IPS-18a (cell line): ENCODE data around the gene GLTPD2.
A peak's percentile ranks its signal among the peaks of the same experiment; 100 is the strongest.

Experiments used
- H3K27ac ChIP-seq: one replicate; pipeline ENCODE4 v1.5.1; 2013; ENCODE audit warnings: low read length
- H3K27me3 ChIP-seq: one replicate; pipeline ENCODE4 v1.6.1; 2013; ENCODE audit warnings: mild to moderate bottlenecking, low read length; ENCODE audit not compliant: control insufficient read depth, insufficient read depth
- H3K36me3 ChIP-seq: one replicate; pipeline ENCODE4 v1.6.1; 2013; ENCODE audit warnings: low read depth, low read length; ENCODE audit not compliant: control insufficient read depth
- H3K4me1 ChIP-seq: one replicate; pipeline ENCODE4 v1.6.1; 2013; ENCODE audit warnings: low read depth, low read length; ENCODE audit not compliant: control insufficient read depth
- H3K4me3 ChIP-seq: one replicate; pipeline ENCODE4 v1.5.1; 2013; ENCODE audit warnings: low read length
- H3K9ac ChIP-seq: one replicate; pipeline ENCODE4 v1.6.1; 2013; ENCODE audit warnings: mild to moderate bottlenecking, low read length, moderate library complexity
- H3K9me3 ChIP-seq: one replicate; pipeline ENCODE4 v1.6.1; 2013; ENCODE audit warnings: low read depth, low read length; ENCODE audit not compliant: control insufficient read depth

Gene GLTPD2

GRCh38 chr17:4788807-4789700, at the start of gene GLTPD2:
GLTPD2 (plus strand) TSS chr17:4788964; CDS start chr17:4789012, 48 bp downstream.
- Histone ChIP-seq H3K4me1 (no peaks in the 10 kb centered on the region), H3K9ac (no peak within 1 kb of the TSS), H3K27ac (no peak within 1 kb of the TSS), H3K4me3 (peak within 1 kb of the TSS; percentile 73), H3K27me3 (peaks cover 74% of the 10 kb centered on the region), H3K9me3 (no peaks in the 10 kb centered on the region), H3K36me3 (no peaks in the 10 kb centered on the region)

- Histone ChIP-seq H3K36me3 (no peaks in the 10 kb centered on the region), H3K9ac (no peak within 1 kb of the TSS), H3K4me1 (peaks cover 4% of the 10 kb centered on the region), H3K27me3 (peaks cover 82% of the 10 kb centered on the region), H3K4me3 (peak within 1 kb of the TSS; percentile 60), H3K27ac (no peak within 1 kb of the TSS), H3K9me3 (no peaks in the 10 kb centered on the region)
These were observed 49.4 kb upstream of the GLTPD2 start, which contains the start of the genes CXCL16 and ZMYND15 for GRCh38 chr17:4739122-4740024. CXCL16 (minus strand) TSS chr17:4739928; CDS start chr17:4739339, 589 bp downstream. ZMYND15 (plus strand) TSS chr17:4739833; CDS start chr17:4740549, 716 bp downstream.

GRCh38 chr17:4740025-4740351, 48.8 kb upstream of the GLTPD2 start:
- Histone ChIP-seq H3K4me3 (peak overlapping the region; percentile 60), H3K9me3 (no peaks in the 10 kb centered on the region), H3K36me3 (no peaks in the 10 kb centered on the region), H3K9ac (no peak overlapping the region), H3K27me3 (peaks cover 86% of the 10 kb centered on the region), H3K27ac (no peak overlapping the region), H3K4me1 (peaks cover 4% of the 10 kb centered on the region)

- Histone ChIP-seq H3K36me3 (no peaks in the 10 kb centered on the region), H3K27me3 (peaks cover 86% of the 10 kb centered on the region), H3K9ac (no peak overlapping the region), H3K4me3 (no peak overlapping the region), H3K9me3 (no peaks in the 10 kb centered on the region), H3K4me1 (peaks cover 4% of the 10 kb centered on the region), H3K27ac (no peak overlapping the region)
These were observed 48.2 kb upstream of the GLTPD2 start for GRCh38 chr17:4740584-4740983.

- H3K9ac ChIP-seq, result no peak overlapping the region
- peaks cover 82% of the 10 kb centered on the region for H3K27me3 ChIP-seq
- H3K9me3 ChIP-seq, result no peaks in the 10 kb centered on the region
- H3K4me1 ChIP-seq, result peaks cover 4% of the 10 kb centered on the region
- no peak overlapping the region for H3K27ac ChIP-seq
- H3K4me3 ChIP-seq, result no peak overlapping the region
- H3K36me3 ChIP-seq, result no peaks in the 10 kb centered on the region
These were observed 47.2 kb upstream of the GLTPD2 start for GRCh38 chr17:4741544-4741943.

- no peak overlapping the region for H3K9ac ChIP-seq
- H3K4me3 ChIP-seq, result no peak overlapping the region
- H3K27ac ChIP-seq, result no peak overlapping the region
- H3K36me3 ChIP-seq, result no peaks in the 10 kb centered on the region
- peaks cover 4% of the 10 kb centered on the region for H3K4me1 ChIP-seq
- peaks cover 76% of the 10 kb centered on the region for H3K27me3 ChIP-seq
- H3K9me3 ChIP-seq, result no peaks in the 10 kb centered on the region
These were observed 46.6 kb upstream of the GLTPD2 start for GRCh38 chr17:4742133-4742532.

- peaks cover 4% of the 10 kb centered on the region for H3K4me1 ChIP-seq
- no peak overlapping the region for H3K27ac ChIP-seq
- H3K9me3 ChIP-seq, result no peaks in the 10 kb centered on the region
- H3K4me3 ChIP-seq, result no peak overlapping the region
- peaks cover 71% of the 10 kb centered on the region for H3K27me3 ChIP-seq
- no peak overlapping the region for H3K9ac ChIP-seq
- H3K36me3 ChIP-seq, result no peaks in the 10 kb centered on the region
These were observed 46.1 kb upstream of the GLTPD2 start for GRCh38 chr17:4742629-4743028.

- H3K36me3 ChIP-seq, result no peaks in the 10 kb centered on the region
- H3K9ac ChIP-seq, result no peak overlapping the region
- peaks cover 65% of the 10 kb centered on the region for H3K27me3 ChIP-seq
- H3K27ac ChIP-seq, result no peak overlapping the region
- peaks cover 4% of the 10 kb centered on the region for H3K4me1 ChIP-seq
- no peaks in the 10 kb centered on the region for H3K9me3 ChIP-seq
- H3K4me3 ChIP-seq, result no peak overlapping the region
These were observed 45.5 kb upstream of the GLTPD2 start for GRCh38 chr17:4743216-4743615.

- H3K9ac ChIP-seq, result no peak overlapping the region
- no peak overlapping the region for H3K27ac ChIP-seq
- H3K36me3 ChIP-seq, result no peaks in the 10 kb centered on the region
These were observed 44.9 kb upstream of the GLTPD2 start for GRCh38 chr17:4743898-4744297.

GRCh38 chr17:4744999-4745969, 43.5 kb upstream of the GLTPD2 start:
- no peak overlapping the region for H3K27ac ChIP-seq
- peak overlapping the region; percentile 75 for H3K4me3 ChIP-seq
- no peaks in the 10 kb centered on the region for H3K4me1 ChIP-seq
- no peaks in the 10 kb centered on the region for H3K36me3 ChIP-seq
- no peak overlapping the region for H3K9ac ChIP-seq
- H3K9me3 ChIP-seq, result no peaks in the 10 kb centered on the region
- peaks cover 45% of the 10 kb centered on the region for H3K27me3 ChIP-seq

More at GRCh38 chr17:4743898-4744297, 44.9 kb upstream of the GLTPD2 start:
- Histone ChIP-seq H3K4me1 (no peaks in the 10 kb centered on the region), H3K4me3 (no peak overlapping the region), H3K27me3 (peaks cover 59% of the 10 kb centered on the region), H3K9me3 (no peaks in the 10 kb centered on the region)
